Astrocyte (in vitro differentiated cells and primary cell): Measurements from ENCODE around the gene COQ9. TPM values are rescaled to one million over a fixed set of nuclear protein-coding genes. Genes with fewer than 3 reads are reported as not detected.

Experiments
- DNase-seq: peaks from one replicate; pipeline ENCODE4 v3.0.0-alpha.2; 2010; ENCODE audit warnings: low read depth
- FAIRE-seq: peaks from 2 replicates; lab custom pipeline; 2011; peaks lifted over from hg19 to GRCh38; lab: Jason Lieb, UNC
- H2AFZ ChIP-seq: 2 replicates; pipeline ENCODE4 v1.6.0; 2012; ENCODE audit warnings: low read depth, low read length, inconsistent platforms
- H3K27ac ChIP-seq: 2 replicates; pipeline ENCODE4 v1.5.1; 2011; ENCODE audit warnings: low read depth, low read length, inconsistent platforms
- H3K27me3 ChIP-seq: 2 replicates; pipeline ENCODE4 v1.6.0; 2011; ENCODE audit warnings: low read length, inconsistent platforms; ENCODE audit not compliant: insufficient read depth
- H3K36me3 ChIP-seq: 2 replicates; pipeline ENCODE4 v1.5.1; 2011; ENCODE audit warnings: low read length, inconsistent platforms; ENCODE audit not compliant: insufficient read depth
- H3K4me1 ChIP-seq: 2 replicates; pipeline ENCODE4 v1.5.1; 2011; ENCODE audit warnings: low read length, inconsistent platforms; ENCODE audit not compliant: insufficient read depth
- H3K4me2 ChIP-seq: 2 replicates; pipeline ENCODE4 v1.6.0; 2012; ENCODE audit warnings: low read length, inconsistent platforms
- H3K4me3 ChIP-seq: 2 replicates; pipeline ENCODE4 v1.5.1; 2011; ENCODE audit warnings: low read depth, mild to moderate bottlenecking, low read length, inconsistent platforms; ENCODE audit not compliant: insufficient read depth
- H3K79me2 ChIP-seq: 2 replicates; pipeline ENCODE4 v1.6.0; 2012; ENCODE audit warnings: mild to moderate bottlenecking, low read length, inconsistent platforms; ENCODE audit not compliant: insufficient read depth
- H3K9ac ChIP-seq: 2 replicates; pipeline ENCODE4 v1.6.0; 2012; ENCODE audit warnings: mild to moderate bottlenecking, low read length, inconsistent platforms
- H3K9me3 ChIP-seq: 2 replicates; pipeline ENCODE4 v1.5.1; 2012; ENCODE audit warnings: low read depth, mild to moderate bottlenecking, low read length, inconsistent platforms; ENCODE audit not compliant: insufficient read depth
- H4K20me1 ChIP-seq: 2 replicates; pipeline ENCODE4 v1.6.0; 2012; ENCODE audit warnings: low read length, inconsistent platforms; ENCODE audit not compliant: insufficient read depth
- H3K27ac Mint-ChIP-seq: one replicate; pipeline ENCODE4 v1.8.0; 2021; ENCODE audit warnings: mild to moderate bottlenecking, mixed read lengths; ENCODE audit not compliant: unreplicated experiment
- H3K27me3 Mint-ChIP-seq: one replicate; pipeline ENCODE4 v1.8.0; 2021; ENCODE audit warnings: low read depth, mixed read lengths; ENCODE audit not compliant: unreplicated experiment
- H3K36me3 Mint-ChIP-seq: one replicate; pipeline ENCODE4 v1.8.0; 2021; ENCODE audit warnings: low read depth, mixed read lengths; ENCODE audit not compliant: unreplicated experiment
- H3K4me1 Mint-ChIP-seq: one replicate; pipeline ENCODE4 v1.8.0; 2021; ENCODE audit warnings: low read depth, mixed read lengths; ENCODE audit not compliant: unreplicated experiment
- H3K4me3 Mint-ChIP-seq: one replicate; pipeline ENCODE4 v1.8.0; 2021; ENCODE audit warnings: mild to moderate bottlenecking, moderate library complexity, mixed read lengths; ENCODE audit not compliant: unreplicated experiment
- H3K9me3 Mint-ChIP-seq: one replicate; pipeline ENCODE4 v1.8.0; 2021; ENCODE audit warnings: mild to moderate bottlenecking, mixed read lengths; ENCODE audit not compliant: unreplicated experiment
- CTCF ChIP-seq: IDR thresholded peaks from 2 replicates; pipeline ENCODE4 v1.5.1; 2011; ENCODE audit warnings: low read depth, mild to moderate bottlenecking, inconsistent platforms, low read length, moderate library complexity; ENCODE audit not compliant: insufficient read depth
- EZH2 ChIP-seq: IDR thresholded peaks from 2 replicates; pipeline ENCODE4 v1.6.1; 2012; ENCODE audit warnings: mild to moderate bottlenecking, low read length, inconsistent platforms; ENCODE audit not compliant: insufficient read depth
- total RNA-seq: library from RNA; stranded (reverse); gene quantifications from 2 replicates; pipeline ENCODE4 v1.2.1, GENCODE V29; 2021

COQ9 gene
- total RNA-seq, 1 donor from 2014 or later: 29.1 TPM

- Mint-ChIP-seq H3K36me3 (no peaks in the 10 kb centered on the region), H3K27me3 (no peaks in the 10 kb centered on the region), H3K27ac (no peak overlapping the region), H3K4me1 (no peaks in the 10 kb centered on the region), H3K9me3 (no peaks in the 10 kb centered on the region), H3K4me3 (no peak overlapping the region)
- H3K27ac ChIP-seq: no peak overlapping the region
- no peaks in the 10 kb centered on the region for H3K27me3 ChIP-seq
- no peak overlapping the region for H3K4me2 ChIP-seq
- H3K9me3 ChIP-seq: no peaks in the 10 kb centered on the region
- no peak overlapping the region for H3K4me3 ChIP-seq
- DNase-seq (no peak), FAIRE-seq (no peak)
- H3K79me2 ChIP-seq: no peaks in the 10 kb centered on the region
- no peak for TF ChIP-seq CTCF
- TF ChIP-seq EZH2: no peak
- H3K36me3 ChIP-seq: peaks cover 11% of the 10 kb centered on the region
- H4K20me1 ChIP-seq: no peaks in the 10 kb centered on the region
- peaks cover 5% of the 10 kb centered on the region for H3K4me1 ChIP-seq
- no peak overlapping the region for H3K9ac ChIP-seq
- no peak overlapping the region for H2AFZ ChIP-seq
Observed at GRCh38 chr16:57424583-57424982, 22.7 kb upstream of the COQ9 start.

- DNase-seq (no peak), FAIRE-seq (no peak)
- Histone ChIP-seq H3K79me2 (no peaks in the 10 kb centered on the region), H3K27ac (no peak overlapping the region), H3K27me3 (no peaks in the 10 kb centered on the region), H3K9ac (no peak overlapping the region), H3K4me2 (no peak overlapping the region), H3K4me1 (peaks cover 5% of the 10 kb centered on the region), H4K20me1 (no peaks in the 10 kb centered on the region), H3K36me3 (peaks cover 26% of the 10 kb centered on the region), H3K9me3 (no peaks in the 10 kb centered on the region), H2AFZ (no peak overlapping the region), H3K4me3 (no peak overlapping the region)
- Mint-ChIP-seq H3K36me3 (peaks cover 11% of the 10 kb centered on the region), H3K27me3 (no peaks in the 10 kb centered on the region), H3K9me3 (no peaks in the 10 kb centered on the region), H3K27ac (no peak overlapping the region), H3K4me3 (no peak overlapping the region), H3K4me1 (no peaks in the 10 kb centered on the region)
- TF ChIP-seq EZH2 (no peak), CTCF (no peak)
Observed at GRCh38 chr16:57426356-57426755, 20.9 kb upstream of the COQ9 start.

- no peak overlapping the region for H2AFZ ChIP-seq
- Mint-ChIP-seq H3K4me3 (no peak overlapping the region), H3K27me3 (no peaks in the 10 kb centered on the region), H3K36me3 (peaks cover 11% of the 10 kb centered on the region), H3K9me3 (no peaks in the 10 kb centered on the region), H3K4me1 (no peaks in the 10 kb centered on the region), H3K27ac (no peak overlapping the region)
- H3K4me1 ChIP-seq: peaks cover 2% of the 10 kb centered on the region
- H3K9ac ChIP-seq: no peak overlapping the region
- DNase-seq (no peak), FAIRE-seq (no peak)
- H3K27ac ChIP-seq: no peak overlapping the region
- H3K4me2 ChIP-seq: no peak overlapping the region
- no peaks in the 10 kb centered on the region for H3K27me3 ChIP-seq
- no peaks in the 10 kb centered on the region for H3K79me2 ChIP-seq
- H3K36me3 ChIP-seq: peaks cover 36% of the 10 kb centered on the region
- H3K4me3 ChIP-seq: no peak overlapping the region
- H3K9me3 ChIP-seq: no peaks in the 10 kb centered on the region
- TF ChIP-seq CTCF (no peak), EZH2 (no peak)
- H4K20me1 ChIP-seq: no peaks in the 10 kb centered on the region
Observed at GRCh38 chr16:57427307-57427706, 20.0 kb upstream of the COQ9 start.
